Measurements from ENCODE around the gene SEC23A.

GRCh38 chr14:38982837-38983236 lies 120.2 kb downstream of the SEC23A start:
- no peak for TF ChIP-seq CTCF (IDR thresholded peaks at IDR 0.05; ENCODE audit: low read depth, low read length)
- TF ChIP-seq EZH2phosphoT487 (IDR thresholded peaks at IDR 0.05; ENCODE audit: low read depth) = no peak
